ENCODE results near the gene ABCA12.

DNA sequence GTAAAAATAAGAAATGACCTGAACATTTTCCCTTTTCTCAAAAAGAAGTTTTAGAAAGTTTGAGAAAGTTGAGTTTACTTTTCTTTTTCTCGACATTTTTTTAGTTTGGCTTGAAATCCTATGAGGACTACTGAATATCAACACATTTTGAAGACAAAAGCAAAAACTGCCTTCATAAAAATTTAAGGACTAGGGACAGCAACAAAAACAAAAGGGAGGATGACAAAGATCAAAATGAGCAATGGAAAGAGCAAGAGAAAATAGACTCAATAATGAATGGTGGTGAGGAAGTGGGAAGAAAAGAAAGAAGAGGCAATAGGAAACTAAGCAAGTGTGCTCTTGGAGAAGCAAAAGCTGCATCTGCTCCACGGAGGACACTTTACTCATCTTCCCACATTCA lies 82.5 kb downstream of the ABCA12 start:
- TF ChIP-seq, protein P1, sequence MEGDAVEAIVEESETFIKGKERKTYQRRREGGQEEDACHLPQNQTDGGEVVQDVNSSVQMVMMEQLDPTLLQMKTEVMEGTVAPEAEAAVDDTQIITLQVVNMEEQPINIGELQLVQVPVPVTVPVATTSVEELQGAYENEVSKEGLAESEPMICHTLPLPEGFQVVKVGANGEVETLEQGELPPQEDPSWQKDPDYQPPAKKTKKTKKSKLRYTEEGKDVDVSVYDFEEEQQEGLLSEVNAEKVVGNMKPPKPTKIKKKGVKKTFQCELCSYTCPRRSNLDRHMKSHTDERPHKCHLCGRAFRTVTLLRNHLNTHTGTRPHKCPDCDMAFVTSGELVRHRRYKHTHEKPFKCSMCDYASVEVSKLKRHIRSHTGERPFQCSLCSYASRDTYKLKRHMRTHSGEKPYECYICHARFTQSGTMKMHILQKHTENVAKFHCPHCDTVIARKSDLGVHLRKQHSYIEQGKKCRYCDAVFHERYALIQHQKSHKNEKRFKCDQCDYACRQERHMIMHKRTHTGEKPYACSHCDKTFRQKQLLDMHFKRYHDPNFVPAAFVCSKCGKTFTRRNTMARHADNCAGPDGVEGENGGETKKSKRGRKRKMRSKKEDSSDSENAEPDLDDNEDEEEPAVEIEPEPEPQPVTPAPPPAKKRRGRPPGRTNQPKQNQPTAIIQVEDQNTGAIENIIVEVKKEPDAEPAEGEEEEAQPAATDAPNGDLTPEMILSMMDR (IDR thresholded peaks at IDR 0.05; ENCODE audit: low read length): no peak
- no peak for TF ChIP-seq EZH2 (optimal IDR thresholded peaks at IDR 0.05; ENCODE audit: low read depth, low read length)

Measured in MM.1S (cell line).